Right ventricle myocardium superior (tissue), 1 donor: ENCODE results near the gene RETNLB. TPM values are rescaled to one million over a fixed set of nuclear protein-coding genes. Genes with fewer than 3 reads are reported as not detected.

Source experiments
- ATAC-seq: fragments of 200-7000 bp; cut with Tn5 transposase; one replicate; pipeline ENCODE4 v1.9.1; 2020; ENCODE audit warnings: mild to moderate bottlenecking; ENCODE audit not compliant: poor library complexity
- DNase-seq: peaks from one replicate; pipeline ENCODE4 v3.0.0-alpha.2; 2020
- intact Hi-C: fragments of 100-400 bp; cut with DNase I; formaldehyde crosslinking; loops from one replicate; pipeline ENCODE4 v1.11.2; 2022
- total RNA-seq: library from RNA; stranded (reverse); fragmentation: NEBNext Ultra II Directional; extraction: Animal tissue kit (Norgen Biotek cat#: 25700); gene quantifications from one replicate; pipeline ENCODE4 v1.2.1, GENCODE V29; 2021
- donor health status: DM: no; HTN: yes; CAD: no; lungs with severe emphysema.

The RETNLB gene
- total RNA-seq, 1 donor from 2014 or later: not detected

- DNase-seq: no peak
- intact Hi-C loops: no loop called here
- no peak for ATAC-seq
Observed at GRCh38 chr3:108713009-108713516, 44.1 kb downstream of the RETNLB start.

Other genes starting within 250 kb of the RETNLB start
- gene MYH15, start 246.8 kb downstream of the RETNLB start, total RNA-seq: 0.13 TPM
- gene CIP2A, start 168.0 kb downstream of the RETNLB start, total RNA-seq: 1.5 TPM
- gene DZIP3, start 167.7 kb downstream of the RETNLB start, total RNA-seq: 14.3 TPM
- gene TRAT1, start 65.4 kb upstream of the RETNLB start, total RNA-seq: not detected
- 0.32 TPM for gene GUCA1C, start 196.5 kb upstream of the RETNLB start, total RNA-seq